Fibroblast of skin of left biceps (primary cell): ENCODE results near the gene DNAJC6.
"Not testable (repeated sequence)": the region's sequence is repeated elsewhere in the genome, so short reads cannot be mapped to it uniquely, and the experiment has no call there.

Source experiments
- DNase-seq, 2 experiments: peaks; one replicate each; pipeline ENCODE4 v3.0.0-alpha.2; 2013; ENCODE audit warnings: low read depth in 2 of 2

DNAJC6 gene

DNA sequence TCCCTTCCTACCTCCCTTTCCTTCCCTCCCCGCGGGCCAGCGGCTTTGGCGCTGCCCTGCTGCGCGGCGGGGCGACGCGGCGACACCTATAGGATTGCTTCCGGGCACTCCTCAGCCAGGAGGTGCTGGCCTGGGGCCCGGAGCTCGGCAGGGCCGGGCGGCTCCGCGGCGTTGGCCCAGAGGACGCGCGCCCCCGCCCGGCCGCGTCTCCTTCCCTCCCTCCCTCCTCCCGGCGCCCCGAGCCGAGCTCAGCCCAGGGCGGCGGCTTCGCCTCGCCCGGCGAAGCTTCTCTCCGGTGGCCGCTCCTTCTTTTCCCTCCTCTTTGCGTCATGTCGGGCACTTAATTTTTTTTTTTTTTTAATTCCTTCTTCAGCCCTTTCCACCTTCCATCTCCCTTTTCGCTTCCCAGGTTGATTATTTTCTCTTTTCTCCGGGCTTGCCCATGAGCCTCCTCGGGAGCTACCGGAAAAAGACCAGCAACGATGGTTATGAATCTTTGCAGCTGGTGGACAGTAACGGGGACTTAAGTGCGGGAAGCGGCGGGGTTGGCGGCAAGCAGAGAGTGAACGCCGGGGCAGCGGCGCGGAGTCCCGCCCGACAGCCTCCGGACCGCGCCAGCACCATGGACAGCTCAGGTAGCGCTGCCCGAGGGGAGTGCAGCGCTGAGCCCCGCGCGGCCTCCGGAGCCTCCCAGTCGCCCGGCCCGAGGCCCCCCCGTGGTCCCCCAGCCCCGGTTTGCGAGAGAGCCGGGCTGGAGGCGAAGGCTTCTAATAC lies at the start of gene DNAJC6:
Gene DNAJC6, plus strand, starts transcription at position 240 of the 774 bp plus-strand sequence. Its CDS starts 203 bp downstream, at position 443.
- DNase-seq, result peak; percentile 15 to 30

DNA sequence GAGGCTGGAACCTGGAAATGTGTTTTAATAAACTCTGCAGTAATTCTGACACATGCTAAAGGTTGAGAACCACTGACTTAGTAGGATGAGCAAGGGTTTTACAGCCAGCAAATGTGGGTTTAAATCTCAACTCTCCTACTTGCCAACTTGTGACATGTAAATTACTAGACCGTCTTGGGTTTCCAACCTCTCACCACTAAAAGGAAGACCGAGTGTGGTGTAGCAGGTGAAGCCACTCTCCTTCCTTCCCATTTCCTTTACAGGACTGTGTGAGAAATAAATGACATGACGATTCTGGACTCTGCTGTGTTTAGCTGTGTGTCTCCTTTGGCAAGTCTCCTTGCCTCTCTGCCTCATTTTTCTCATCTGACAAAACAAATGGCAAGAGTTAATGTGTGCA lies 49.5 kb upstream of the DNAJC6 start:
- DNase-seq, result no peak

DNA sequence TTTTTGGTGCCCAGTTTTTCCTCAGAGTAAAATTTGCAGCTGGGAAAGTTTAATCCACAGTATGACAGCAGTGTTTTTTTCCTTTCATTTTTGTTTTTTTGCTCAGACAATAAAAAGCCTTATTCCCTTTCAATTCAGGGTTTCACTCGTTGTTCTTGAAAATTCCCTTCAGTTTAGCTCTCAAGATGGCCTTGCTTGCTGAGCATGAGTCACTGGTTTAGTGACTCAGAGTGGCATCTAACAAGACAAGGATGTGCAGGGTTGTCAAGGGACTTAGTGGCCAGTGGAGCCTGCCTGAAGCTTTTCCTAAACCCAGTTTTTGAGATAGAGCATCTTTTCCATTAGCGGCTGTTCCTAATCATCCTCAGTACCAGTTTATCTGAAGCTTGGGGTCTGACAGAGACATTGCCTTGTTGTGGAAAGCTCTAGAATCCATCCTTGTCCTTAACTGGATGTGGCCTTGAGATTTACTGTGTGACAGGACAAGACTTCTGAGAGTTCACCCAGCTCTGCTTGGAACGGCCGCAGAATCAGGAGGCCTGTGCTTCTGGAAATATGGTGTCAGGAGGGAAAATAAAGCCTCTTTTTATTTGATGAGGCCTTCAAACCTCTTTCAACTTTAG lies 48.4 kb upstream of the DNAJC6 start:
- DNase-seq, result no peak

GRCh38 chr1:65263286-65263685 lies 46.1 kb upstream of the DNAJC6 start:
- no peak for DNase-seq

DNA sequence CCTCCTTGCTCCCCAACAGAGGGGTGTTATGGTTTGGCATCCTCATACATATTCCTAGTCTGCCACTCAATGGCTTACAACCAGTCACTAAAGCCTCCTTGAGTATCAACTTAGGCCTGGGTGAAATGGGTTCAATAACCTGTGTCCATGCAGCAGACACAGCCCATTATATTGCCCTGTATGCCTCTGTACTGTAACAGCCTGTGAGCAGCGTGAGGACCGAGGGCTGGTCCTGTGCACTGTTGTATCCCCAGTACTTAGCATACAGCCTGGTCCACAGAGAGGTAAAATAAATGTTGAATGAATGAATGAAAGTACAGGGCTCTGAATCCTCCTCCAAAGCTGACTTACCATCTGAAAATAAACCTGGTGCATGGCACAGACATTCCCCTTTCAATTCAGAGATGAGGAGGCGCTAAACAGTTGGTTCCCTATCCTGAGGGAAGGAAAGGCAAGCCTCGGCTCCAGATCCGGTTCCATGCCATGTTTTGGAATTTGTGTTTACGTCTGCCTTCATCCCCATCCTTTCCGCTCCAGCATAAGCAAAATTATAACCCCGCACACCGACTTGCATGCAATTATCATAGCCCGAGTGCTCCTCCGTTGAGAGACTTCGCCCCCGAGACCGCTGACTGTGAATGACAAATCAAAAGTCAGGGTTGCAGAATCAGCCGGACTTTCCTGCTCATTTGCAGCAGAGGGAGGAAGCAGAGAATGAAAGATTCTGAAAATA lies 45.0 kb upstream of the DNAJC6 start:
- DNase-seq, result no peak

DNA sequence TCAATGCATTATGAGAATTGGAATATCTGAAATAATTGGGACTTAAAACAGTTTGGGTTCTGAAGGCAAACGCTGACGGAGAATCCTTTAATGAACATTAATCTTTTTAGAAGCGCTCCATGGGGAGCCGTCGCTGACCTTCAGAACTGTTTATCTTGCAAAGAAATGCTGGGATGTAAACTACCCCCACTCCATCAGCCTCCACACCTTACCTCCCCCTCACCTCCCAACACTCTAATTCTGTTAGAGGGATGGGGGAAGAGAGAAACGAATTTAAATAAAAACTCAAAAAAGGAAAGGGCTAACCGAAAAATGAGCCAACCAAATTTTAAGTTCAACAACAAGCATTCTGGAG lies 44.1 kb upstream of the DNAJC6 start:
- no peak for DNase-seq

DNA sequence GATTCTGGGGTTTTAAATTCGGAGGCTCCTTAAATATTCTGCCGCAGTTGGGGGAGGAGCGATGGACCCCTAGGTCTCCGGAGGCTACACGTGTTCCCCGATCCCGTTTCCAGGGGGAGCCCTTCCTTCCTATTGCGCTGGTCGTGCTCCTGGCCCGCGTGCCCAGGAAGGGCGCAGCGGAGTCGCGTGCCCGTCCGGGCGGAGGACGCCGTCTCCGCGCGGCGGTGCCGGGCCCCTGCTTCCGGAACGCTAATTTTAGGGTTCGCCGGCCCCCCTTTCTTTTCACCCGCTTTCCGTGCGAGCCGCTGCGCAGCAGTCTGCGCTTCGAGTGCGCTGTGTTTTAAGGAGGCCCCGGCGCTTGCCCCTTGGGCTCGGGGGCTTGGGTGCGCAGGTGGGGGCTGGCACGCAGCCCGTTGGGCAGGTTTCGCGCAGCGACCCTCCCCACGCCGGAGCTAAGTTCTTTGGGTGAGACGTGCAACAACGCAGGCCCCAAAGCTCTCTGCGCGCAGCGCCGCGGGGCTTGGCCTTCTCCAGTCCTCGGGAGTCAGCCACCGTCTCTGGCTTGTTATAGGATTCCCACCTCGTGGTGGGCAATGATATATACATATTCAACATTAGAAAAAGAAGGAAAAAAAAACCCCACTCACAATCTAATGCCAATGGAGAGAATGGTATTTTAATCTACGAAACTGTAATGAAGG lies 43.5 kb upstream of the DNAJC6 start:
- no peak for DNase-seq

GRCh38 chr1:65266476-65266875 lies 42.9 kb upstream of the DNAJC6 start:
- no peak for DNase-seq

GRCh38 chr1:65267271-65267670 lies 42.1 kb upstream of the DNAJC6 start:
- DNase-seq, result no peak

DNA sequence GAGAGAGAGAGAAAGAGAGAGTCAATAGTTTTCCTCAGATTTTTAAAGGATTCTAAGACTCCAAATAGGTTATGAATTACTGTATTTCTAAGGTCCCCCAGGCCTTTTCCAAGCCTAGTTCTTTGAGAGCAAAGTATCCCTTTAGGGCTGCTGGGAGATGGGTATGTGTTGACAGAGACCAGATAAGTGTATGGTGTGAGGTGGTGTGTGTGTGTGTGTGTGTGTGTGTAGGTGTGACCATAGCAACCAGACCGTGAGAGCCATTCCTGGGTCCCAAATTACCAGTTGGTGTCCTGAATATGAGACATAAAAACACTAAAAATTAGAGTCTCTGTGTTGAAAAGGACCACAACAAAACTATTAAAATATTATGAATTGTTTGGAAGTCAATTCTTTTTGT lies 41.7 kb upstream of the DNAJC6 start:
- no peak for DNase-seq

GRCh38 chr1:65269612-65270011 lies 39.7 kb upstream of the DNAJC6 start:
- DNase-seq, result no peak

GRCh38 chr1:65276197-65276939 lies 33.0 kb upstream of the DNAJC6 start:
- no peak for DNase-seq

GRCh38 chr1:65277605-65278347 lies 31.6 kb upstream of the DNAJC6 start:
- DNase-seq, result no peak

- no peak for DNase-seq
These were observed 30.8 kb upstream of the DNAJC6 start for GRCh38 chr1:65278376-65279069.

GRCh38 chr1:65279070-65279779 lies 30.1 kb upstream of the DNAJC6 start:
- DNase-seq, result no peak

GRCh38 chr1:65281846-65282245 lies 27.5 kb upstream of the DNAJC6 start:
- DNase-seq, result no peak

DNA sequence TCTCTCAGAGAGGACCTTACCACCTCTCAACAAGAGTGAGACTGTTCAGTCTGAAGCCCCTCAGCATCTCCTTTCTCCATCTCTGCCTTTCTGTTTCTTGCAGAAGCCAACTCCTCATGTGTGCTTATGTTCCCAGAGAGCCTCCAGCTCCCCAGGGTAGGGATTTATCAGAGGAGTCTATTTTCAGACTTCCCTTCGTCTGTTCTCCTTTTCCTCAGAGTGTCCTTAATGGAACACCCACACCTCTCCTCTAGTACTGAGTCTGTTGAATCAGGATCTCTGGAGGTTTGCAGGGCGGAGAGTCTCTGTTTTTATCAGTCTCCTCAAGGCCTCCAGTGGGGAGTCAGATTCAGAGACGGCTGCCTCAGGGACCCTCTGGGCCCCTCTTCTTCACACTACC lies 25.1 kb upstream of the DNAJC6 start:
- DNase-seq, result no peak

- no peak for DNase-seq
These were observed 19.9 kb upstream of the DNAJC6 start for GRCh38 chr1:65289449-65289848.

DNA sequence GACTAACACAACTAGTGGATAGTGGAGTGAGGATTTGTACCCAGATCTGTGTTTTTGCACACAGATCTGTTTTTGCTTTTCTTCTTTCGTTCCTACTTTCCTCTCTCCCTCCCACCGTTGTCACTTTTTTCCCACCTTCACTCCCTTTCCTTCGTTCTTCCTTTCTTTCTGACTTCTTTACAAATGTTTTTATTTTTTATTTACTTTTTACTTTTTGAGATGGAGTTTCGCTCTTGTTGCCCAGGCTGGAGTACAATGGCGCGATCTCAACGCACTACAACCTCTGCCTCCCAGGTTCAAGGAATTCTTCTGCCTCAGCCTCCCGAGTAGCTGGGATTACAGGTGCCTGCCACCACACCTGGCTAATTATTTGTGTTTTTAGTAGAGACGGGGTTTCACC lies 17.5 kb upstream of the DNAJC6 start:
- DNase-seq, result not testable (repeated sequence)
